EH (cell line): ENCODE data around the gene KRT83.
A peak's percentile ranks its signal among the peaks of the same experiment; 100 is the strongest.
"Not testable (repeated sequence)": the region's sequence is repeated elsewhere in the genome, so short reads cannot be mapped to it uniquely, and the experiment has no call there.

Experiments used
- DNase-seq: peaks from one replicate; pipeline ENCODE4 v3.0.0-alpha.2; 2015; ENCODE audit warnings: low read depth

Gene KRT83

GRCh38 chr12:52286857-52287785, 34.1 kb downstream of the KRT83 start:
- not testable (repeated sequence) for DNase-seq

- no peak for DNase-seq
Observed at GRCh38 chr12:52285851-52286530, 35.2 kb downstream of the KRT83 start.

GRCh38 chr12:52285172-52285745, 35.9 kb downstream of the KRT83 start:
- peak; percentile 81 for DNase-seq

- no peak for DNase-seq
Observed at GRCh38 chr12:52284562-52285171, 36.5 kb downstream of the KRT83 start.

GRCh38 chr12:52280796-52281560, 40.2 kb downstream of the KRT83 start:
- DNase-seq = peak; percentile 99

GRCh38 chr12:52280319-52280795, 40.8 kb downstream of the KRT83 start:
- peak; percentile 96 for DNase-seq

- peak; percentile 75 for DNase-seq
Observed at GRCh38 chr12:52279422-52280318, 41.5 kb downstream of the KRT83 start.

- DNase-seq = peak; percentile 79
Observed at GRCh38 chr12:52278575-52279421, 42.4 kb downstream of the KRT83 start.

GRCh38 chr12:52277486-52278245, 43.5 kb downstream of the KRT83 start:
- DNase-seq = no peak

GRCh38 chr12:52275686-52276085, 45.5 kb downstream of the KRT83 start:
- no peak for DNase-seq

GRCh38 chr12:52274521-52275120, 46.6 kb downstream of the KRT83 start, which contains the start of gene KRT86:
TSS of gene KRT86 (plus strand) at chr12:52274645. CDS start at chr12:52301917, 27,272 bp downstream.
- no peak for DNase-seq

GRCh38 chr12:52271158-52271557, 50.0 kb downstream of the KRT83 start:
- no peak for DNase-seq

- DNase-seq = no peak
Observed at GRCh38 chr12:52270541-52271070, 50.6 kb downstream of the KRT83 start.

- DNase-seq = peak; percentile 72
Observed at GRCh38 chr12:52268212-52268611, 53.0 kb downstream of the KRT83 start.

GRCh38 chr12:52267699-52268098, 53.5 kb downstream of the KRT83 start:
- DNase-seq = peak; percentile 31

GRCh38 chr12:52267266-52267665, 53.9 kb downstream of the KRT83 start:
- no peak for DNase-seq

- no peak for DNase-seq
Observed at GRCh38 chr12:52266514-52266913, 54.7 kb downstream of the KRT83 start.

- no peak for DNase-seq
Observed at GRCh38 chr12:52264435-52264825, 56.8 kb downstream of the KRT83 start.
